HG02870 (cell line): ENCODE results near the gene EML1.
"Not testable (repeated sequence)": the region's sequence is repeated elsewhere in the genome, so short reads cannot be mapped to it uniquely, and the experiment has no call there.

ENCODE experiments used
- ATAC-seq: cut with Tn5 transposase; IDR thresholded peaks from one replicate; pipeline ENCODE4 v1.9.1; 2021; ENCODE audit warnings: mild to moderate bottlenecking, moderate library complexity; ENCODE audit not compliant: unreplicated experiment

Gene EML1

DNA sequence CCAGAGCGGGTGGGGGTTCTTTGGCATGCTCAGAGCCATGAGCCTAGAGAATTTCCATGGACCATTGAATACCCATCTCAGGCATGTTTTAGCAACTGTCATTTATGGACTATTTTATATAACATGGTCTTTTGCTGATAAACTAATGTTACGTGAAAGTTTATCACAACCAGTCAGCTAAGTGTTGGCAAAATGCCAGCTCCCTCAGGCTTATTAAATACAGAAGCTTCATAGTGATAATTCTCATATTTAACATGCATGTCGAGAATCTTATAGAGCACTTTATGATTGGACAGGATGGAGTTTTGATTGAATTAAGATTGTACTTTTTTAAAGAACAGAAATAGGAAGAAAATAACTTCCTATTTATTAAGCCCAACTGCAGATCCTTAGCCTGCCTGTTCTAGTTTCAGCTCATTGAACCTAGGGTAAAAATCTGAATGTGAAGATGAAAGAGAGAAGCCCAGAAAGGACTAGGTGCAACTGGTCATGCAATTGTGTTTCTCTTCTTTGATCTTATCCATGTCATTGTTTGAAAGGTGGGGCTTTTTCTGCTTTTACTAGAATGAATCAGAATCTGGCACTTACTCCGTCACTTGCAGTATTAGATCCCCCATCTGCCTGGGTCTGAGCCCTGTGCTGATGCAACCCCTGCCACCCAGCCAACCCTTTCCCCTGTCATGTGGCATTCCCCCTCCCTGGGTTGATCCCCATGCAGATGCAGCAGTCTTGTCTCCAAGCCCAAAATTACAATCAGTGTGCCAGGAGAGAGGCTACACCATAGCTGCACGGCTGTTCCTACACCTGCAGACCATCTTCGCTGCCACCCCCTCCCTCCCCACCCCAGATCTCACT lies 137.4 kb downstream of the EML1 start:
- ATAC-seq: peak; percentile 92

DNA sequence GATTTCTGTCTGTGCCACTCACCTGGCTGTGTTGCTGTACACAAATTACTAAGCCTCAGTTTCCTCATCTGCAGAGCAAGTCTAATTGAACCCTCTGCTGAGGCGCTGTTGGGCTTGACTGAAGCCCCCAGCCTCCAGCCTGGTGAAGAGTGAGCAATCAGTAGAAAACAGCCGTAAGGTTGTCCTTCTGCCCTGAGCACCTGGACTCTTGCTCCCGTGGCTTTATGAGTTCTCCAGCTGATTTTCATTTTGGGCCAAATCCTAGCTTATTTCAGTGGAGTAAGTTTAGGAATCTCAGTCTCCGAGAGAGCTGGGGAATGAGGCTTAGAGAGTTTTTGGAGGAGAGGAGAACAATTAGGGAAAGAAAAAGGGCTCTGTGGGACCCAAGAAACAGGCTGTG lies 138.1 kb downstream of the EML1 start:
- no peak for ATAC-seq

DNA sequence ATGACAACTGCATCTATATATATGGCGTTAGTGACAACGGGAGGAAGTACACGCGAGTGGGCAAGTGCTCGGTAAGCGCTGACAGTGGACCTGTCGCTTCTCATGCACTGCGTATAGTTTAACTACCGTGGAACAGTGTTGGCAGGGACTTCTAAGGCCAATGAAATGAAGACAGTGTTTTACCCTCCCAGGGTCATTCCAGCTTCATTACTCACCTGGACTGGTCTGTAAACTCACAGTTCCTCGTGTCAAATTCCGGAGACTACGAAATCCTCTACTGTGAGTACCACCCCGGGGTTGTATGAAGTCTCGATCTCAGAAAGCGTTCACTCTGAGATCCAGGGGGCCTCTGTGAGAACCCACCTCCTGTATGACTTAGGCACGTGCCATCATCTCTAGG lies 142.8 kb downstream of the EML1 start:
- no peak for ATAC-seq

GRCh38 chr14:99936738-99937474 lies 143.7 kb downstream of the EML1 start:
- peak; percentile 84 for ATAC-seq

DNA sequence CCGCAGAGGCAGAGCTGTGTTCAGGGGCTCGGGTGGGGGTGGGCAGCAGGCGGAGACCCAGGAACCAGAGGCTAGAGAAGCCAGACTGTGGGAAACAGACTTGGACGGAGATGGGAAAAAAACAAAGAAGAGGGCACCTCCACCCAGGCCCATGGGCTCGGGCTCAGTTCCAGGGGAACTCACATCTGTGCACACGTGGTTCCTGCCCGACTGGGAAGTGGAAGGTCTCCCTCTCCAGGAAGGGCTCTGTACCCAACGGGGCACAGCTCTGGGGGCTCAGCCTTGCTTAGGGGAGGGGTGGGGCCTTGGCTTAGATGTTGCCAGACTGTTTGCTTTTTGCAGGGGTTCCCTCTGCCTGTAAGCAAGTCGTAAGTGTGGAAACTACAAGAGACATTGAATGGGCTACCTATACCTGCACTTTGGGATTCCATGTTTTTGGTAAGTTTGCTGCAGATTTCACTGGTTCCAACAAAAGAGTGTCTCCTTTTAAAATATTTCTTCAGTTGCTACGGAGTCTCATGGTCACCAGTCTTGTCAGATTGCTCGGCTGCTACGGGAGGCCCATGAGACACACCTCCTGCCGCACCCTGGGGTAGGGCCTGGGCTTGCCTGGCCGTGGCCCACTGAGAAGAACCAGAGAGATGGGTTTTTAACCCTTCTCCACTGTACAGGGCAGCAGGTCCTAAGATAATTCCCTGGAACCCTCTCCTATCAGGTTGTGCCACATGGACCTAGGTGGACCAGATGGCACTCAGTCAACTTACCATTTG lies 144.4 kb downstream of the EML1 start:
- peak; percentile 26 for ATAC-seq

- ATAC-seq: no peak
Measured at GRCh38 chr14:99938376-99938775, 145.2 kb downstream of the EML1 start.

- ATAC-seq: no peak
Measured at GRCh38 chr14:99938896-99939295, 145.7 kb downstream of the EML1 start.

- no peak for ATAC-seq
Measured at GRCh38 chr14:99939421-99939820, 146.2 kb downstream of the EML1 start.

DNA sequence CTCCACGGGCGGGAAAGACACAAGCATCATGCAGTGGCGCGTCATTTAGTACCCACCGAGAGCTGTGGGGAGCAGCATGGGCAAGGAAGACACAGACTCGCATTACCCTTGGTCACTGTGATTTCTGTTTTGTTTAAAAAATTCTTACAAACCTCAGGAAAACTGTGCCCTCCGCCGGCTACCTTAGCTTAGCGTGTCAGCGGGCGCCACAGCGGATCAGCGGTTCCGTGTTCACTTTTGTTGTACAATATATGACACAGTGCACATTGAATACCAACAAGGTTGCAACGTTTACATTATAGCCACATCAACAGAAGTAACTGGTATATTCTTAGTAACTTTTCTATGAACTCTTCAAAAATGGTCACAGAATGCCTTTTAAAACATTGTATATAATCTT lies 146.9 kb downstream of the EML1 start:
- no peak for ATAC-seq

DNA sequence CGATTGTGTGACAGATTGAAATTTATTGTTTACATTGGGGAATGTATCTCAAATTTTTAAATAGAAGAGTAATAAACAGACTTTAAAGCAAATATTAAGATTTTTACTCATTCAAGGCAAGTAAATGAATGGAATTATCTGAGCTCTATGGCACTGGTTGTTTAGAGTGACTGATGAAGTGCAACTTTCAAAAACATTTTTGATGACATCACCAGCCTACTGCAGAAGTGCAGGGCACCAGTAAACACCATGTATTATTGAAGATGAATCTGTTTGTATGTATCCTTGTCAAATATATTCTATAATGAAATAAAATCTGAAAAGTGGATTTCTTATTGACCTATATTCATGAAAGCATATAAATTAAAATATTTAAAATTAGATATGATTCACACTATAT lies 148.0 kb downstream of the EML1 start:
- no peak for ATAC-seq

DNA sequence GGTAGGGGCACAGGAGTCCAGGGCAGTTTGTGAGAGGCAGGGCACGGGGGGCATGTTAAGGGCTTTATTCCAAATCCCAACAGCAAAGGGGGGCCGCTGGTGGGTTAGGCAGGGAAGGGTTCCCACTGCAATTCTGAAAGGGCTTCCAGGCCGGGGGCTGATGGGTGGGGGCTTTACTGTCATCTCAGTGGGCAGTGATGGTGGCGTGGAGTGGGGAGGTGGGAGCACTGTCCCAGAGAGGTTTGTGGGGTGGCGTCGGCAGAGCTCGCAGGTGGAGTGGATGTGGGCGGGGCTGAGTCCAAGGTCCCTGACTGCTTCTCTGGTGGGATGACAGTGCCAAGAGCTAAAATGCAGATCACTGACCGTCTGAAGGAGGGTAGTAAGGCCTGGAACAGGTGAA lies 150.4 kb downstream of the EML1 start:
- no peak for ATAC-seq

- no peak for ATAC-seq
Measured at GRCh38 chr14:99944241-99944651, 151.0 kb downstream of the EML1 start.

DNA sequence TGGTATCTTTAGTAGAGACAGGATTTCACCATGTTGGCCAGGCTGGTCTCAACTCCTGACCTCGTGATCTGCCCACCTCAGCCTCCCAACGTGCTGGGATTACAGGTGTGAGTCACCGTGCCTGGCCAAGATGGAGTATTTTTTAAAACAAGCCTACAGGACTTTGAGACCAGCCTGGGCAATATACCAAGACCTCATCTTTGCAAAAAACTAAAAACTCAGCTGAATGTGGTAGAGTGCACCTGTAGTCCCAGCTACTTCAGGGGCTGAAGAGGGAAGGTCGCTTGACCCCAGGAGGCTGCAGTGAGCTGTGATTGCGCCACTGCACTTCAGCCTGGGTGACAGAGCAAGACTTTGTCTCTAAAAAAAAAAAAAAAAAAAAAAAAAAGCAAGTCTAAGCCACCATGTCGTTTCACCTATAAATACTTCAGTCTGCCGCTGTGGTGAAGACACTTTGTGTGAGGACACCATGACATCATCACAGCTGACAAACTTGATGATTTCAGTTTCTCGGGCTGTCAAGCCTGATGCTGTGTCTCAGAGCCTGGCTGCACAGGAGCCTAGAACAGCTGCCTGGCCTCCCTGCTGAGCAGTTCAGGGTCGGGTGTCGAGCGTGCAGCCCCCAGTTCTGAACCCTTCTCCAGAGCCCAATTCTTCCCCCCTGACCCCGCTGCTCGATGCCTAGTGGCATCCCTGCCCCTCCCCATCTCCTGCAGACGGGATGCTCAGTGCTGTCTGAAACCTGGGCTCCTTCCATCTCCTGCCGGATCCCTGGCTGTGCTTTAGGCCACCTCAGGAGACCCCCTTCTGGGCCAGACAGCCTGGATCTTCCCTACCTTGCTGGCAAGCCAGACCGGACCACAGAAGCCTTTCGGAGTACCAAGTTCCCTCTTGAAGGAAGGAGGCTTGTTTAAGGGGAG lies 152.8 kb downstream of the EML1 start:
- no peak for ATAC-seq

GRCh38 chr14:99946652-99947489 lies 153.7 kb downstream of the EML1 start:
- no peak for ATAC-seq

DNA sequence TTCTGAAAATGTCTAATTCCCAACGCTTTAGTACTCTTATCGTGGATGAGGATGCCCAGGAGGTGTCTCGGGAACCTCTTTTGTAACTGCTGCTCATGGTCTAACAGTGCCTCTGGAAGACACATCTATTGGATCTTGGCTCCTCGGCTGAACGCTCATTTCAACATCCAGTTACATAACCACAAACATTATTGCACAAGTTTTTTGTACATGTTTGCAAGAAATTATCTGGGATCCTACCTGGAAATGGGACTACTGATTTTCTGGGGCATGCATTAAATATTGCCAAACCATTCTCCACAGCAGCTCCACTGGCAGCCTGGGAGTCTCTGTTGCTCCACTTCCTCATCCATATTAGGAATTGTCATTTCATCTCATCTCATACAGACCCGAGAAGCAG lies 154.5 kb downstream of the EML1 start:
- ATAC-seq: no peak

DNA sequence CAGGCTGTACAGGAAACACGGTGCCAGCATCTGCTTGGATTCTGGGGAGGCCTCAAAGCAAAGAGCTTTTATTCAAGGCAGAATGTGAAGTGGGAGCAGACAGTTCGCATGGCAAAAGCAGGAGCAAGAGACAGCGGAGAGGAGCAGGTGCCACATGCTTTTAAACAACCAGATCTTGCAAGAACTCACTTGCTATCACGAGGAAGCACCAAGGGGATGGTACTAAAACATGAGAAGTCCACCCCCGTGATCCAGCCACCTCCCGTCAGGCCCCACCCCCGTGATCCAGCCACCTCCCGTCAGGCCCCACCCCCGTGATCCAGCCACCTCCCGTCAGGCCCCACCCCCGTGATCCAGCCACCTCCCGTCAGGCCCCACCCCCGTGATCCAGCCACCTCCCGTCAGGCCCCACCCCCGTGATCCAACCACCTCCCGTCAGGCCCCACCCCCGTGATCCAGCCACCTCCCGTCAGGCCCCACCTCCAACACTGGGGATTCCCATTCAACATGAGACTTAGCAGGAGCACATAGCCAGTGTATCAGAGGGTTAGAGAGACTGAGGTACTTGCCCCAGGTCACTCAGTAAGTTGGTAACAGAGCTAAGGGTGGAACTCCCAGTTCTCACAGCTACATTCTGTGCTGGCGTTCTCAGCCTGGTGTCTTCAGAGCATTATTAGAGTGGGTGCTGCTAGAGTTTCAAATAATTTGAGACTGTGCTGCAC lies 156.0 kb downstream of the EML1 start:
- ATAC-seq: not testable (repeated sequence)

- ATAC-seq: no peak
Measured at GRCh38 chr14:99950181-99950580, 157.0 kb downstream of the EML1 start.

DNA sequence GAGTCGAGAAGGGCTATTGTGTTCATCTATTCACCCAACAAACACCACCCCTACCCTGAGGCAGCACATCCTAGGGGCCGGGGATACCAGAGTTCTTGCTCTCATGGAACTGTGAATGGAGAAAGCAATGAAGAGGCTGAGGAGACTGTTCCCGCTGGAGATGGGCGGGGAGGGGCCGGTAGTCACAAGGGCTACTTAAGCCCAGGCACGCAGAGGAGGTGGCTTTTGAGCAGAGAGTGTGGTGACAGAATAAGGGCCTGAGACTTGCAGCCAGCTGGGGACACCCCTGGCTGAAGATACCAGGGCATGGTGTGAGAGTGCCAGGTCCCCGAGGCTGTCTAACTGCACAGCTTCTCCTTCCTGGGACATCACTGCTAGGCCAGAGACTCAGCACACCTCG lies 157.9 kb downstream of the EML1 start:
- no peak for ATAC-seq

DNA sequence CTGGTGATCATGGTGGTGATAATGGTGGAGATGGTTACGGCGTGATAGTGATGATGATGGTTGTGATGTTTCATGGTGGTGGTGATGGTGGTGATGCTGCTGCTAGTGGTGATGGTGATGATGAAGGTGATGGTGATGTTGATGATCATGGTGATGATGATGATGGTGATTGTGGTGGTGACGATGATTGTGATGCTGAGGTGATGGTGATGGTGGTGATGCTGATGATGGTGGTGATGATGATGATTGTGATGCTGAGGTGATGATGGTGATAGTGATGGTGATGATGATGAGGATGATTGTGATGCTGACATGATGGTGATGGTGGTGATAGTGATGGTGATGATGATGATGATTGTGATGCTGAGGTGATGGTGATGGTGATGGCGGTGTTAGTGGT lies 158.8 kb downstream of the EML1 start:
- no peak for ATAC-seq
